A172 (cell line): ENCODE data around the gene ZBTB42. TPM values are rescaled to one million over a fixed set of nuclear protein-coding genes. Genes with fewer than 3 reads are reported as not detected.

Experiments used
- DNase-seq: peaks from one replicate; pipeline ENCODE4 v3.0.0-alpha.2; 2015; ENCODE audit warnings: low spot score
- total RNA-seq: library from RNA; depleted of rRNA; stranded (reverse); fragments of >200 nt; shearing (Covaris generic); gene quantifications from 2 replicates; pipeline ENCODE4 v1.2.3, GENCODE V29; 2014

Gene ZBTB42
- total RNA-seq, 1 experiment from 2014 or later = 4.0 TPM

DNA sequence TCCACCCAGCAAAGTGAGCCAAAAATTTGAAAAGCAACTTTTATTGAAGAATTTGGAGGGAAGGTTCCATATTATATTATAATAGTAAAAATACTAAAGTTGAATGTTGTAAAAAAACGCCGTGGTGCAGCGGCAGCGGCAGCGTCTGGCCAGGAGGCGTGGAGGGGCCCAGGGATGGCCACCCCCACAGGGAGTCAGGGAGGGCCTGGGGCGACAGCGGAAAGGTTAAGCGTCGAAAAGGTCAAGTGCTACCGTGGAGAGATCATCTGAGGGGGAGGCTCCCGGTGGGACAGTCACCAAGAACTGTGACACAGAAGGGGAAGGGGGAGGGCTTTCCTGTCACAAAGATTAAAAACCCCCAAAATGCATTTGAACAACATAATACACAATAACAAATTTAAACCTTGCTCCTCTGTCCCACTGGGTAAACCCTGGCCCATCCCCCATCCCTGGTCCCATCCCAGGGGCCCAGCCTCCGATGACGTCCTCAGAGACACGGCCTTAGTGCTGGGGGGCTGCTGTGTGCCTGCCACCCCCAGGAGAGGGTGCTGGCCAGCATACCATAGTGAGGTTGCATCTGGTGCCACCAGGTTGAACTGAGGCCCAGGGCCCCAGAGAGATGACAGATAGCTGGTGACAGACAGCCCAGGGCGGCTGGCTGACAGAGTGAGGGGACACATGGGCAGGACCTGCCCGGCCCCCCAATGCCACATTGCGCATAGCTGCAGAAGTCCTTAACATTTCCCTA is 31.4 kb upstream of the ZBTB42 start:
- no peak for DNase-seq

- DNase-seq = no peak
These were observed 30.8 kb upstream of the ZBTB42 start for GRCh38 chr14:104770072-104770579.

DNA sequence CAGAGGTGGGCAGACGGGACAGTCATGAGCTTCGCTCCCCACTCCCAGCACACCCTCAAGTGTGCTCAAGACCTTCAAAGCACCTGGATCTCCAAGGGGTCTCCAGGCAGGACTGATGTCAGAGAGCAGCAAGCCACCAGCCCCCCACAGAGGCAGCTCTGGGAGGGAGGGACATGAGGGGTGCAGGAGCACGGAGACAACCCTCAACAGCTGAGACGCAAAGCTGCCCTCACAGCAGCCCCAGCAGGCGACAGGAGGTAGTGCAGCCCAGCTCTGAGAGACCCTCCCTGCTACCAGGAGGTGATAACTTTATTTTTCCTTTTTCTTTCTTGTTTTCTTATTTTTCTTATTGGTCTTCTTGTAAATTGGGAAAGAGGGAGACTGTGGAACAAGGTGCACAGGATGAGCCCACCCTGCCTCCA is 30.0 kb upstream of the ZBTB42 start:
- no peak for DNase-seq

DNA sequence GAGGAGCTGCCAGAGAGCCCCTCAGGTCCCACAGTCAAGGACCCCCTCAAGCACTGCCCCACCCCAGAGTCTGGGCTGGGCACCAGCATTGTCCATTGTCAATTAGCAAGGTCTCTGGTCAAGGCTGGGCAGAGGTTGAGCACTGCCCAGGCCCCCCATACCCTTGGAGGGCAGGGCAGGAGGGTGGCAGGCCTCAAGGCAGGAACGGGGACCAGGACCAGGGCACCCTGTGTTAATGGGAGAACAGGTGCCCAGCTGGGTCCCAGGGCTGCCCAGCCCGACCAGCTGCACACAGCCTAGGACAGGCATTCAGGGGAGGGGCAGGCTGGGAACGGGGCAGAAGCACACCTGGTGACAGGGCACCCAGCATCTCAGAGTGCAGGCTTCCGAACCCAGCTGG is 29.5 kb upstream of the ZBTB42 start:
- no peak for DNase-seq

DNA sequence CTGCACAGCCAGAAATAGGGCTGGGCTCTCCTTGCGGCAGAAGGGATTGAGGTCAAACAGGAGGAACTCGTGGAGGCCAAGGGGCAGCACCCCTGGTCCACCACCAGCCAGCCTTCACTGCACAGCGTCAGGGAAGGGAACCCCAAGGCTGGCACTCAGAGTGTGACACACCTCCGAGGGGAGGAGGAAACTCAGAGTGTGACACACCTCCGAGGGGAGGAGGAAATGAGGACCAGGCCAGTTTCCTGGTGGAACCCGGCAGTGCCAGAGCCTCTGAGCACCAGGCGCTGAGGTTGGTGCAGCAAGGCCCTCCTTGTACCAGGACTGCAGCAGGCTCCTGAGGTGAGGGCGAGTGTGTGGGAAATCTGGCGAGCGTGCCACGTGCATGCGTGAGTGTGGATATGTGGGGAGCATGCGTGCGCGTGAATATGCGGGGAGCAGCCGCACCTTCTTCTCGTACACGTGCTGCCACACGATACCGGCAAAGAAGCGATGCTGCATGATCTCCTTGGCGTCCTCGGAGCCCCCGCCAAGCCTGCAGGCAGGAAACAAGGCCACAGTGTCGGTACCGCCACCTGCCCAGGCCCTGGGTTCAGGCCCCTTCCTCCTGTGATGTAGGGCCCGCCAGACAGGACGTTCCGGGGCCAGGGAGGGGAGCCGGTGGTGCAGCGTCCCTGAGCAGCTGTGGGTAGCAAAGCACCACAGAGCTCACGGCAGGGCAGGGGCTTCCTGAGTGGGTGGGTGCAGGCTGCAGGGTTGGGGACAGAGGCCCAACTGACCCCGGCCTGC is 28.8 kb upstream of the ZBTB42 start:
- no peak for DNase-seq

DNA sequence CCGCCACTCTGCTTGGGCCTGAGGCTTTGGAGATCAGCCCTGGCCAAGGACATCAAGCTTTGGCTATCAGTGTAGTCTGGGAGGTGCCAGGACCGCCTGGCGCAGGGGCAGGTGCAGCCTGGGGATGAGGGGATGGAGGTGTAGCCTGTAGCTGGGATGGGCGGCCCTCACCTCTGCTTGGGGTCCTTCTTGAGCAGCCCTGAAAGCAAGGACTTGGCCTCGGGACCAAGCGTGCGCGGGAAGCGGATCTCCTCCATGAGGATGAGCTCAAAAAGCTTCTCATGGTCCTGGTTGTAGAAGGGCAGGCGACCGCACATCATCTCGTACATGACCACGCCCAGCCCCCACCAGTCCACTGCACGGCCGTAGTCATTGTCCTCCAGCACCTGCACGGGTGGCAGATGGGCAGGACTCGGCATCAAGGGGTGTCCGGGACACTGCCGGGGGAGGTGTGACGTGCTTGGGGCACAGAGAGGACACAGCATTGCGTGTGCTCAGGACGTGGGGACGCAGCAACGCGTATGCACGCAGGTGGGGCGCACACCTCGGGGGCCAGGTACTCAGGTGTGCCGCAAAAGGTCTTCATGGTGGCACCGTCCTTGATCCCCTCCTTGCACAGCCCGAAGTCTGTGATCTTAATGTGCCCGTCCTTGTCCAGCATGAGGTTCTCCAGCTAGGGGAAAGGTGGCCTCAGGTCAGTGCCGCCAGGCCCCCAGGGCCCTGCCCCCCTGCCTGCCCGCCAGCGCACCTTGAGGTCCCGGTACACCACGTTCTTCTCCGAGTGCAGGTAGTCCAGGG is 28.0 kb upstream of the ZBTB42 start:
- DNase-seq = no peak

GRCh38 chr14:104773505-104774452 is 27.1 kb upstream of the ZBTB42 start:
- no peak for DNase-seq

GRCh38 chr14:104774453-104775072 is 26.3 kb upstream of the ZBTB42 start:
- DNase-seq = no peak

DNA sequence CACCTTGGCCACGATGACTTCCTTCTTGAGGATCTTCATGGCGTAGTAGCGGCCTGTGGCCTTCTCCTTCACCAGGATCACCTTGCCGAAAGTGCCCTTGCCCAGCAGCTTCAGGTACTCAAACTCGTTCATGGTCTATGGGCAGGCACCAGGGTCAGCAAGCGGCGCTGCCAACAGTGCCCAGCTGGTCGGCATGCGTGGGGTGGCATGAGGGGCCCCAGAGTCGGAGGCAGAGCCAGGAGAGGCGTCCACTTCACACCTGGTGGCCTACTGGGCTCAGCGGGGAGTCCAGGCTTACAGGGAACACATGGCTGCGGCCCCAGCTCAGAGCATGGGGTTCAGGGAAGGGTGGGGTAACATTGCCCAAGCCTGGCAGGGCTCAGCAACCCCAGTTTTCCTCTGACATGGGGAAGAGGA is 25.8 kb upstream of the ZBTB42 start:
- no peak for DNase-seq

DNA sequence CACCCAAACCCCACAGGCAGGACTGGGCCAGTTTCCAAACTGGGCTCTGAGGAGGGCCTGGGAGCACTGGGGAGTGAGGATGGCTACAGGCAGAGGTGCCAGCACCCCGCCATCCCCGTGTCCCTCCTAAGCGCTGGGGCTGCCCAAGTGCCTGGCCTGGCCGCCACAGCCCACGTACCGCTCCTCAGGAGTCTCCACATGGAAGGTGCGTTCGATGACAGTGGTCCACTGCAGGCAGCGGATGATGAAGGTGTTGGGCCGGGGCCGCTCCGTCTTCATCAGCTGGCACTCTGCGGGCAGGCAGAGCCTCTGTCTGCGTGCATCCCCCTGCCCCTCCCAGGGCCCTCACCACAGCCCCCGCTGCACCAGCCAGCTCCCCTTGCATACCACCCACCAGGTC is 24.4 kb upstream of the ZBTB42 start:
- DNase-seq = no peak

- no peak for DNase-seq
These were observed 23.7 kb upstream of the ZBTB42 start for GRCh38 chr14:104776961-104777807.

- no peak for DNase-seq
These were observed 23.1 kb upstream of the ZBTB42 start for GRCh38 chr14:104777808-104778249.

GRCh38 chr14:104778694-104779331 is 22.1 kb upstream of the ZBTB42 start:
- DNase-seq = no peak

DNA sequence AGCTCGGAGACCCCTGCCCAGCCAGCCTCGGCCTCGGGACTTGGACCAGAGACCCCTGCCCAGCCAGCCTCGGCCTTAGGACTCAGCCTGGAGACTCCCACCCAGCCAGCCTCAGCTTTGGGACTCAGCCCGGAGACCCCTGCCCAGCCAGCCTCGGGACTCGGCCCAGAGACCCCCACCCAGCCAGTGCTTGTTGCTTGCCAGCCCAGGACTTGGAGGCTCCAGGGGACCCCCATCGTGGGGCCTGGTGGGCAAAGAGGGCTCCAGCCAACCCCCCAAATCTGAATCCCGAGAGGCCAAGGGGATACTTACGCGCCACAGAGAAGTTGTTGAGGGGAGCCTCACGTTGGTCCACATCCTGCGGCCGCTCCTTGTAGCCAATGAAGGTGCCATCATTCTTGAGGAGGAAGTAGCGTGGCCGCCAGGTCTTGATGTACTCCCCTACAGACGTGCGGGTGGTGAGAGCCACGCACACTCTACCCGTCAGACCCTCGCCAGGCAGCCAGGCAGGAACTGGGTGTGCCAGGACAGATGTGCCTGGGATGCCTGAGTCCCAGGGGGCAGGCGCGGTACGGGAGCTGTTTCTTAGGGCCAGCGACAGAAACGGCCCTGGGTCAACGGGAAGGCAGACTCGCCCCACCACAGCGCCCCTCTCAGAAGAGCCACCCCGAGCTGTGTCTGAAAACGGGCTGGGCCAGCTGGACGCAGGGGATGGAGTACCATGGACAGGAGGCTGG is 21.0 kb upstream of the ZBTB42 start:
- no peak for DNase-seq

DNA sequence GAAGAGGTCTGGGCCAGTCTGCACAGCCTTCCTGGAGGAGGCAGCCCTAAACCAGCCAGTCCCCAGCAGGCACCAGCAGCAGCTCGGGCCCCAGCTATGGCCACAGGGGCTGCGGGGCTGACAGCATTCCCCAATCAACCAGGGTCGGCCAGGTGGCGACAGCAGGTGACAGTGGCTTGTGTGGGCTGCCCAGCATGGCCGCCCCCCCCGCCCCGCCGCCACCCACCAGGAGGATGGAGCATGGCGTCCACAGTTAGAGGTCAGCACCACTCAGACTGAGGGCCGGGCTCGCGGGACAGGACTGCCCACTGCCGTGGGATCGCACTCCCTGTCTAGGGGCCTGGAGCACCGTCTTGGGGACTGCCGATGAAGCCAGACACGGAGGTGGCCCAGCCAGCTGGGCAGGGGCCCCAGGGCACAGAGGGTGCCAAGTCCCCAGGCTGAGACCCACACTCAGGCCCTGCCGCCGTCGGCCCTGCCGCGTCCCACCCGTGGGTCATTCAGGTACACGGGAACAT is 20.3 kb upstream of the ZBTB42 start:
- DNase-seq = no peak

- DNase-seq = no peak
These were observed 19.4 kb upstream of the ZBTB42 start for GRCh38 chr14:104781271-104782077.
